ACC112 (cell line): Measurements from ENCODE around the gene UBA6.
"Not testable (repeated sequence)": the region's sequence is repeated elsewhere in the genome, so short reads cannot be mapped to it uniquely, and the experiment has no call there.

Source experiments
- H2AFZ ChIP-seq: fragments of 200-600 bp; sonication (generic); one replicate; pipeline ENCODE4 v1.6.0; 2017; ENCODE audit warnings: antibody characterized with exemption, low read length; ENCODE audit not compliant: unreplicated experiment
- H3K27ac ChIP-seq: fragments of 200-600 bp; sonication (generic); 2 replicates; pipeline ENCODE4 v1.5.1; 2014; ENCODE audit warnings: low read depth, mild to moderate bottlenecking, antibody characterized with exemption, low read length, moderate library complexity
- H3K27me3 ChIP-seq: fragments of 200-600 bp; sonication (generic); 2 replicates; pipeline ENCODE4 v1.6.1; 2014; ENCODE audit warnings: mild to moderate bottlenecking, antibody characterized with exemption, low read length, moderate library complexity, mixed read lengths; ENCODE audit not compliant: insufficient read depth
- H3K36me3 ChIP-seq: fragments of 200-600 bp; sonication (generic); 2 replicates; pipeline ENCODE4 v1.6.1; 2016; ENCODE audit warnings: mild to moderate bottlenecking, antibody characterized with exemption, low read length, moderate library complexity, mixed read lengths; ENCODE audit not compliant: insufficient read depth
- H3K4me1 ChIP-seq: fragments of 200-600 bp; sonication (generic); one replicate; pipeline ENCODE4 v1.6.1; 2016; ENCODE audit warnings: low read length, mixed read lengths; ENCODE audit not compliant: insufficient read depth, unreplicated experiment, control insufficient read depth
- H3K4me3 ChIP-seq: fragments of 200-600 bp; sonication (generic); 2 replicates; pipeline ENCODE4 v1.5.1; 2014; ENCODE audit warnings: mild to moderate bottlenecking, low read depth, low read length
- H3K79me2 ChIP-seq: fragments of 200-600 bp; sonication (generic); one replicate; pipeline ENCODE4 v1.6.0; 2016; ENCODE audit warnings: low read length; ENCODE audit not compliant: control insufficient read depth, unreplicated experiment, insufficient read depth

UBA6 gene

DNA sequence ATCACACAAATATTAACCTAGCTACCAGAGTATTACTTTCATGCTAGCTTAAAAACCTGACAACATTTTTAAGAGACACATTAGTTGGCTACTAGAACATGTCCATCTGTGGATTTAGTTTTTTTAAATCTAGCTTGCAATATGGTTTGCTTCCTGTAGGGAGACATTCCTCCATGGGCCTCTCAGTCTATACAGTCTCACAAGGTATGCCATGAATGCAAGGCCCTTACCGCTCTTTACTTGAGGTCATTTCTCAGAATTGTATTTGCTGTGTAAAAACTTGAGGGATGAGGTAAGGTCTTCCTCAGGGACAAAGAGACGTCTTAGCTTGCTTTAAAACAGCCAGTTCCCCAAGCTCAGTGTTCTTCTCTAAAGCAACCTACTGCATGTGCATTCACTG, 26.9 kb downstream of the UBA6 start:
- H3K36me3 ChIP-seq = peaks cover 61% of the 10 kb centered on the region
- no peak overlapping the region for H3K4me3 ChIP-seq
- no peaks in the 10 kb centered on the region for H3K79me2 ChIP-seq
- no peak overlapping the region for H3K27ac ChIP-seq
- H3K4me1 ChIP-seq = no peaks in the 10 kb centered on the region
- no peak overlapping the region for H2AFZ ChIP-seq
- no peaks in the 10 kb centered on the region for H3K27me3 ChIP-seq

DNA sequence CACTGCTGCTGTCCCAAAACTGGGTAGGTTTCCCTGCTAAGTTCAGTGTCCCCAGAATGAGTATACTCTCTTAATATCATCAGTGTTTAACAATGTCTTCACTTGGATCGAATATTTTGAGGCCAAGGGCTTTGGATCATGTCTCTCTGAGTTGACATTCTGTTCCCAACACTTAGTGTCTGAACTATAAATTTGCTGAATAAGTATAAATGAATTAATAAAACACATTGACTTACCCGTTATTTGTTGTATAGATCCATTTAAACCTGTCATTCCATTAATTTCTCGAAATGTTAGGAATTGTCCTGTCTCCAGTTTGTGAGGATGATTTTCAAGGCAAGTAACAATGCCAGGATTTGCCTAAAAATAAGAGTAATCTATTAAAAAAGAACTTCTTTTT, 32.6 kb downstream of the UBA6 start:
- no peaks in the 10 kb centered on the region for H3K79me2 ChIP-seq
- no peaks in the 10 kb centered on the region for H3K4me1 ChIP-seq
- H3K27ac ChIP-seq = no peak overlapping the region
- no peak overlapping the region for H3K4me3 ChIP-seq
- H3K36me3 ChIP-seq = peaks cover 44% of the 10 kb centered on the region
- no peaks in the 10 kb centered on the region for H3K27me3 ChIP-seq
- no peak overlapping the region for H2AFZ ChIP-seq

DNA sequence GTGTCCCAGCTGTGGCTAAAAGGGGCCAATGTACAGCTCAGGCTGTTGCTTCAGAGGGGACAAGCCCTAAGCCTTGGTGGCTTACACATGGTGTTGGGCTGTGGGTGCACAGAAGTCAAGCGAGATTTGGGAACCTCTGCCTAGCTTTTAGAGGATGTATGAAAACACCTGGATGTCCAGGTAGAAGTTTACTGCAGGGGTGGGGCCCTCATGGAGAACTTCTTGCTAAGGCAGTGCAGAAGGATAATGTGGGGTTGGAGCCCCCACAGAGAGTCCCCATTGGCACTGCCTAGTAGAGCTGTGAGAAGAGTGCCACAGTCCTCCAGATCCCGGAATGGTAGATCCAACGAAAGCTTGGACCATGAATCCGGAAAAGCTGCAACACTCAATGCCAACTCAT, 40.5 kb downstream of the UBA6 start:
- Histone ChIP-seq H3K36me3 (peaks cover 61% of the 10 kb centered on the region), H3K79me2 (no peaks in the 10 kb centered on the region), H3K27ac (no peak overlapping the region), H3K4me1 (no peaks in the 10 kb centered on the region), H3K4me3 (no peak overlapping the region), H3K27me3 (no peaks in the 10 kb centered on the region), H2AFZ (no peak overlapping the region)

DNA sequence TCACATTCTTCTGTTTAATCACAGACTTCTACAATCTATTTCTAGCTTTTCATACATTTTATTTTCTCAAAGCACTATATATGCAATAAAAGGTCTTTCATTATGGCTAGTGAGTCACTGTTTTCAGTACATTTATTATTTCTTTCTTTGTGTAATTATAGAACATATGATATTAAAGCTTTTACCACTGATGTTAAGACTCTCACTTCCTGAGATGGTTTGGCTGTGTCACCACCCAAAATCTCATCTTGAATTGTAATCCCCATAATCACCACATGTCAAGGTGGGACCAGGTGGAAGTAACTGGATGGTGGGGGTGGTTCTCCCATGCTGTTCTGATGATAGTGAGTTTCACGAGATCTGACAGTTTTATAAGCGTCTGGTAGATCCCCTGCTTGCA, 41.9 kb downstream of the UBA6 start:
- H3K4me1 ChIP-seq = no peaks in the 10 kb centered on the region
- H3K36me3 ChIP-seq = peaks cover 58% of the 10 kb centered on the region
- no peak overlapping the region for H2AFZ ChIP-seq
- H3K79me2 ChIP-seq = no peaks in the 10 kb centered on the region
- no peak overlapping the region for H3K27ac ChIP-seq
- H3K4me3 ChIP-seq = no peak overlapping the region
- no peaks in the 10 kb centered on the region for H3K27me3 ChIP-seq

DNA sequence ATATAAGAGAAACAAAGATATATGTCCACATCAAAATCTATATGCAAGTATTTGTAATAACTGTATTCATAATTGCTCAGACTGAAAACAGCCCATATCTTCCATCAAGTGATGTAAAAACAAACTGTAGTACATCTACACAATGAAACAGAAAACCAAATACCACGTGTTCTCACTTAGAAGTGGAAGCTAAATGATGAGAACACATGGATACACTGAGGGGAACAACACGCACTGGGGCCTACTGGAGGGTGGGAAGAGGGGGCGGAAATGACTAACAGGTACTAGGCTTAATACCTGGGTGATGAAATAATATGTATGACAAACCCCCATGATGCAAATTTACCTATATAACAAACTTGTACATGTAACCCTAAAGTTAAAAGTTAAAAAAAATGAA, 42.7 kb downstream of the UBA6 start:
- no peaks in the 10 kb centered on the region for H3K79me2 ChIP-seq
- no peak overlapping the region for H2AFZ ChIP-seq
- no peaks in the 10 kb centered on the region for H3K27me3 ChIP-seq
- H3K4me1 ChIP-seq = no peaks in the 10 kb centered on the region
- no peak overlapping the region for H3K27ac ChIP-seq
- H3K36me3 ChIP-seq = peaks cover 53% of the 10 kb centered on the region
- H3K4me3 ChIP-seq = no peak overlapping the region

DNA sequence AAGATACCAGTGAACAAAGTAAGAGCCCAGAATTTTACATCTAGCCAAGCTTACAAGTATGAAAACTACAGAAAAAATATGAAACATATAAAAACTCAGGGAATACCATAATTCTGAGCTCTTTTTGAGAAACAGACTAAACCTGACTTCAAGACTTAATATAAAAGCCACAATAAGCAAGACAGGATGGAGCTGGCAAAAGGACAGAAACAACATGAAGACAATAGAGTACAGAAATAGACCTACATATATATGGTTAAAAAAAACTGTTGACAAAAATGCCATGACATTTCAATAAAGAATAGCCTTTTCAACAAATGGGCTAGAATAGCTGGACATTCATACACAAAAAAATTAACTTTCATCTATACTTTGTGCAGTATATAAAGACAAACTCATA, 49.4 kb downstream of the UBA6 start:
- Histone ChIP-seq H3K4me1 (no peaks in the 10 kb centered on the region), H2AFZ (no peak overlapping the region), H3K27ac (no peak overlapping the region), H3K79me2 (no peaks in the 10 kb centered on the region), H3K4me3 (no peak overlapping the region), H3K36me3 (0 out of 2 replicates have a peak, but pooled peaks cover 2% of the 10 kb centered on the region), H3K27me3 (no peaks in the 10 kb centered on the region)

DNA sequence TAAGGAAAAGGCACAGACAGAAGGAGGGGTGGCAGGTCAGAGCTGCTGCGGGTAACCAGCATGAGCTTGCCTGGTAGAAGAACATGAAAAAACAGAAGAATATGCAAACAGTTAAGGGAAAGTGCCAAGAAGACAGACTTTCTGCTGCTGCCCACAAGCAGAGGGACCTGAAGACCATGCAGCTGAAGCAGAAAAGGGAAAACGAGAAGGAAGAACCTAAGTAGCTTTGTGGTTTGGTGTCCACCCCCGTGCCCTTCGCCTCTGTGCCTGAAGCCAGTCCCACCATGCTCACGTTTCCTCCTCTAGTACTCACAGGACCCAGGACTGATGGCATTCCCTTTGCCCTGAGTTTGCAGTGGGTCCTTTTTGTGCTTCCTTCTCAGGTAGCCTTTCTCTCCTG, 62.8 kb downstream of the UBA6 start:
- Histone ChIP-seq H3K36me3 (peaks cover 36% of the 10 kb centered on the region), H2AFZ (no peak overlapping the region), H3K4me3 (no peak overlapping the region), H3K27ac (no peak overlapping the region), H3K79me2 (no peaks in the 10 kb centered on the region), H3K27me3 (no peaks in the 10 kb centered on the region), H3K4me1 (no peaks in the 10 kb centered on the region)

DNA sequence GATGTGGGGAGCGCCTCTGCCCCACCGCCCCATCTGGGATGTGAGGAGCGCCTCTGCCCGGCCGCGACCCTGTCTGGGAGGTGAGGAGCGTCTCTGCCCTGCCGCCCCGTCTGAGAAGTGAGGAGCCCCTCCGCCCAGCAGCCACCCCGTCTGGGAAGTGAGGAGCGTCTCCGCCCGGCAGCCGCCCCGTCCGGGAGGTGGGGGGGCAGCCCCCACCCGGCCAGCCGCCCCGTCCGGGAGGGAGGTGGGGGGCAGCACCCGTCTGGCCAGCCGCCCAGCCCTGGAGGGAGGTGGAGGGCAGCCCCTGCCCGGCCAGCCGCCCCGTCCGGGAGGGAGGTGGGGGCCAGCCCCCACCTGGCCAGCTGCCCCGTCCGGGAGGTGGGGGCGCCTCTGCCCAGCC, 64.0 kb downstream of the UBA6 start:
- H3K79me2 ChIP-seq, H3K4me1 ChIP-seq, H3K4me3 ChIP-seq, H2AFZ ChIP-seq, H3K27ac ChIP-seq, H3K27me3 ChIP-seq: not testable (repeated sequence)
- peaks cover 34% of the 10 kb centered on the region for H3K36me3 ChIP-seq

DNA sequence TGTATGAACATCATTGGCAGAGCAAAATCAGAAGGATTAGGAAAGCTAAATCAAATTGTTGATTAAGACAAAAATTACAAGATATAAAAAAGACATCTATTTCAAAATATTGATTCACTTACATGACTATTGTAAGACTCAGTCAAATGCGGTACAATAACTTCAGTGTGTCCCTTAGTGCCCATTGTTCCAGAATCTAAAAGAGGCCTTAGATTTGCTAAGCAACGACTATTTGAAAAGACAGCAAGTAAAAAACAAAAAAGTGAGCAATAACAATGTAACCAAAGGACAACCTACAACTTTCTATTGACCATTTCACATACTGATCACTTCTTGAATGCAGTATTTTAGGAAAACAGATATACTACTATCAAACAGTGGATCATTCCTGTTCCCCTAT, 65.6 kb downstream of the UBA6 start:
- Histone ChIP-seq H3K79me2 (no peaks in the 10 kb centered on the region), H3K4me3 (no peak overlapping the region), H2AFZ (no peak overlapping the region), H3K27me3 (no peaks in the 10 kb centered on the region), H3K36me3 (peaks cover 30% of the 10 kb centered on the region), H3K27ac (no peak overlapping the region), H3K4me1 (no peaks in the 10 kb centered on the region)

DNA sequence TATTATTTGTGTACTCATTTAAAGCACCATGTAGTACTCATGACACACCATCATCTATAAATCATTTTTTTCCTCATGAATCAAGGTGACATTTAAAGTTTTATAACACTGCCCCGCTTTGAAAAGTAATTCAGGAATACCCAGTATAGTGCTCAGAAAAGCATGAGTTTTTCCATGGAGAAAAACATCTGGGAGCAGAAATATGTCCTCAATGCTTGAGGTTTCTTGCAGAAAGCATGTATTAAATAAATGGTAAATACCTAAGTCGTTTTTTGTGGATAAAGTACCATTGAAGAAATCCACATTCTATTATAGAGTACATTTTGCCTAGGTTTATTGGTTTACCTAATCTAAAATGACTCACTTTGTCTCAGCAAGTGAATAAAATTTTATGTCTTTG, 66.2 kb downstream of the UBA6 start:
- H3K27ac ChIP-seq = no peak overlapping the region
- no peak overlapping the region for H3K4me3 ChIP-seq
- peaks cover 30% of the 10 kb centered on the region for H3K36me3 ChIP-seq
- no peaks in the 10 kb centered on the region for H3K79me2 ChIP-seq
- H3K4me1 ChIP-seq = no peaks in the 10 kb centered on the region
- no peak overlapping the region for H2AFZ ChIP-seq
- H3K27me3 ChIP-seq = no peaks in the 10 kb centered on the region

DNA sequence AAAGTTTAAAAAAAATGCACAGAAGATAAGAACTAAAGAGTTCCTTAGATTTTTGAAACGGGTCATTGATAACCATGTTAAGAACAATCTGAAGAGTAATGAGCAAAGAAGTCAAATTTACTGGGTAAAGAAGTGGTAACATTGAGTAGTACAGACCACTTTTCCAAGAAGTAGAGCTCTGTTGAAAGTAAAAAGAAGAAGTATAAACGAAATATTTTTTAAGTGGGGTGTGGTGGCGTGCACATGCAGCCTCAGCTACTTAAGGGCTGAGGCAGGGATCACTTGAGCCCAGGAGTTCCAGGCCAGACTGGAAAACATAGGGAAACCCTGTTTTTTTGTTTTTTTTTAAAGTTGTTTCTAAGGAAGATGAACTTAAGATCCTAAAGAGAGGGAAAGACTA, 68.5 kb downstream of the UBA6 start:
- no peaks in the 10 kb centered on the region for H3K27me3 ChIP-seq
- H3K27ac ChIP-seq = no peak overlapping the region
- no peaks in the 10 kb centered on the region for H3K4me1 ChIP-seq
- no peak overlapping the region for H2AFZ ChIP-seq
- peaks cover 18% of the 10 kb centered on the region for H3K36me3 ChIP-seq
- H3K4me3 ChIP-seq = no peak overlapping the region
- no peaks in the 10 kb centered on the region for H3K79me2 ChIP-seq

DNA sequence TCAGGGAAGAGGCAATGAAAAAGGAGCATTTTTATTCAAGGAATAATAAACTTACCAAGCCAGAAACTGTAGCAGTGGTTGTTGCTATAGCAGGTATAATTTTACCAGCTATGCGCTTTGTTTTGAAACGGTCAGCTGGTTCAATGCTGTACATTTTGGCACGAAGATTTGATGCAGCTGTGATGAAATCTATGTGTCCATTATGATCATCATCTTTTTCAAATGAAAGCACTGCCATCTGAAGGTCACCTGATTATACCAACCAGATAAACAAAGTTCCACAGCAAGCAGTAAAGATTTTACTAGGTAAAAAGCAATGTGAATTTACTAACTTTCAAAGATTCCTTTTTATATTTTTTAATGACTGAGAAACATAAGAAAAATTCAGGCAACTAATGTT, 76.0 kb downstream of the UBA6 start:
- no peaks in the 10 kb centered on the region for H3K4me1 ChIP-seq
- H3K27ac ChIP-seq = no peak overlapping the region
- peaks cover 48% of the 10 kb centered on the region for H3K36me3 ChIP-seq
- no peak overlapping the region for H2AFZ ChIP-seq
- H3K27me3 ChIP-seq = no peaks in the 10 kb centered on the region
- no peaks in the 10 kb centered on the region for H3K79me2 ChIP-seq
- no peak overlapping the region for H3K4me3 ChIP-seq
